HG03342 (cell line): ENCODE results near the gene LRRC74A.

ENCODE experiments used
- ATAC-seq: cut with Tn5 transposase; IDR thresholded peaks from one replicate; pipeline ENCODE4 v1.9.1; 2021; ENCODE audit warnings: mild to moderate bottlenecking, moderate library complexity; ENCODE audit not compliant: unreplicated experiment

Gene LRRC74A

GRCh38 chr14:76826122-76826521, at the start of gene LRRC74A:
Gene LRRC74A, plus strand, starts transcription at chr14:76826408. Its CDS starts 290 bp downstream, at chr14:76826698.
- no peak for ATAC-seq

DNA sequence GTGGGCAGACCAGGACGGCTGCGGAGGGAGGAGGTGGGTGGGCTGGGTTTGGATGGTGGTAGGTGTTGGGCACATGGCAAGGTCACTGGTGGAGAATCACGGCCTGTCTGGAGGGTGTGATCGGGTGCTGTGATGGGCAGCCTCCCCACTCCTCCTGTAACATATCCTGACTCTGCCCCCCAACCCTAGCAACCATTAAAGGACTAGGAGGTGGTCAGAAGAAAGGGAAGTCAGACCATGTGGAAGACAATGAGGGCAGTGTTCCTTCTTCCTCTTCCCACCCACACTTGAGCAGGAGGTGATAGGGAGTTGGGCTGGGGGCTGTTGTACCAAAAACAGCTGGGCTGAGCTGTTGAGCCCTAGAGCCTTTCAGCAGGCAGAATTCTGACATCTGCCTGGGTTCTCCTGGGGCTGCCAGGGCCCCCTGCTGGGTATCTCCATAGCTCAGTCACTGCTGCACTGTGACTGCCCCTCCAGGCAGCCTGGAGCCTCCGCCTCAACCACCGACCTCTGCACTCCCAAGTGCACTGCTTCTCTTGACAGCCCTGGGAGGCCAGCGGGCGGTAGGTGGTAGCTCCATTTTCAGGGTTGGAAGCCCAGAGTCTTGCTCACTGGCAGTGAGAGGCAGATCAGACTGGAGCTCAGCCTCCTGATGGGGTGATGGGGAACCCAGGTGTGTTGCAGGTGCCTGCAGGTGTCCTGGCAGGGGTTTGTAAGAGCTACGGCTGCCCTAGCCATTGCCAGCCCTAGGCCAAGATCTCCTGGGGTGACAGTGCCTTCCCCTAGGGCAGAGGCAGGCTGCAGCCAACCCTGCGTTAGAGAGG, 49.6 kb upstream of the LRRC74A start:
- no peak for ATAC-seq

GRCh38 chr14:76777721-76778120, 48.5 kb upstream of the LRRC74A start:
- ATAC-seq, result no peak

- no peak for ATAC-seq
Observed at GRCh38 chr14:76778546-76779215, 47.5 kb upstream of the LRRC74A start.

DNA sequence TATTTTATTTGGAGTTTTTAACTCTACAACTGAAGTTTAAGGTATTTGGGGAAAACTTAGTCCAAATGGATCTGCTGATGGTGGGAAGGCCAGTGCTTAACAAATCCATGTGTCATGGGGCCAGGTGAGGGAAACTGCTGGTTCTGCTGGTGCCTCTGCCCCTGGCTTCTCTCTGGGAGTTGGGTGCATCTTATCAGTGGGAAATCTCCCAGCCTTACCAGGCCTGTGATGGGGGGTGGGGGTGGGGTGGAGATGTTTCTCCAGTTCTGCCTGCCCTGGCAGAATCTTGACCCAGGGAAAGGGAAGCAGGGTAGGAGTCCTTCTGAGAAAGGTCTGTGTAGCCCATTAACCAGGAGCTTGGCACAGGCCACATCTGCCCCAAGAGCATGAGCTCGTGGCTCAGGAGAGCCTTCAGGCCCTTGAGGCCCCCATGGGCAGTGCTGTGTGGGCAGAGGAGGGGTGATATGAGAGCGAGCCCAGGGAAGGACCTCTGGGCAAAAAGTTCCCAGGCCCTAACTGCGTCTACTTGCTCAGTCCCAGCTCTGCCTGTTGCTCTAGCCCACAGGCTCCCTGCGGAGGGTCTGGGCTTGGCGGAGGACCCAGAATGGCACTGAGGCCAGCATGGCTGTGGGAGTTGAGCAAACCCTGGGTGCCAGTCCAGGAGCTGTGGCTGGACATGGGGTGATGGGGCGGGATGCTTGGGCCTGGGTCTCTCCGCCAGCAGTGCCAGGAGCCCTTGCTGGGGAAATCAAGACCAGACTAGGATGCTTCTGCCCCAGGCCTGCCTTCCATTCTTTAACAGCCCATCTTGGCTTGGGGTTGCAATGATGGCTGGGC, 46.8 kb upstream of the LRRC74A start:
- ATAC-seq, result no peak

DNA sequence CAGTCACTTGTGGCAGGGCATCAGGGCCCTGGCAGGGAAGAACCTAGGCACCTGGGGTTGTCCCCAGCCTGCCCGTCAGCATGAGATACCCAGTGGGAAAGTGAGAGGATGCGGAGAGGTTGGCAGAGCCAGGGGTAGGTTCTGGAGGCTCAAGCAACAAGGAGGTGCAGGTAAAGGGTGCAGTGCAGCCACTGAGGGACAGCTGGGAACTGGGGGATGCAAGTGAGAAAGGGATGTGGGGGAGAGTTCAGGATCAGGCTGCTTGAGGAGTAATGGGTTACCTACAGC, 46.2 kb upstream of the LRRC74A start:
- no peak for ATAC-seq

GRCh38 chr14:76780360-76780759, 45.8 kb upstream of the LRRC74A start:
- ATAC-seq, result no peak

DNA sequence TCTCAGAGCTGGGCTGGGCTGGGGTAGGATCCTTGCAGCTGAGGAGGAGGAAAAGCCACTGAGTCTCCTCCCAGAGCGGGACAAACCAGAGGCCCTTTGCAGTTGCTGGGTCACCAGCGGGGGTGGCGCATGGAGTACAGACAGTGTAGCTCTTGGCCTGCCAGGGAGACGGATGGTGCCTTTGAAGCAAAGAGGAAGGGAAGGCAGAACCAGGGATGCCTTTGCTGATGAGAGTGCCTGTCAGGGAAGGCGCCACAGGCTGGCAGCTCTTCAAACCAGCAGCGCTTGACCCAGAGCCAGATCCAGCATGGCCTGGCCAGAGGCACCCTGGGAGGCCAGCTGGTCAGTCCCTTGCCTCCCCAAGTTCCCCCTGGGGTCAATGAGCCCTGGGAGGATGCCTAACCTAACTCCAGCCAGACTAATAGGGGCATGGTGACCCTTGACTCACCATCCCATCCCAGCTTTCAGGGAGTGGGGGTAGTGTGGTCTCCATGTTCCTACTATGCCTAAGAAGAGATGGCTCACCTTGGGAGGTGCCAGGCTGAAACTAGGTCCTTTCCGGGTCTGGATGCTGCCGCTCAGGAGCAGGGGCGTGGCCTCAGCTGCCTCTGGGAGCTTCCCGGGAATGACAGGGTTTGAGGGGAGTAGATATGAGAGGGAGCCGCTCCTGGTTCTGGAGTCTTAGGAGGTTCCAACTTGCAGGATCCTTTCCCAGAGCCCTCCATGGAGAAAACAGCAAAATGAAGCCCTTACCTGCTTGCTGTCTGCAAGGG, 45.1 kb upstream of the LRRC74A start:
- ATAC-seq, result no peak

DNA sequence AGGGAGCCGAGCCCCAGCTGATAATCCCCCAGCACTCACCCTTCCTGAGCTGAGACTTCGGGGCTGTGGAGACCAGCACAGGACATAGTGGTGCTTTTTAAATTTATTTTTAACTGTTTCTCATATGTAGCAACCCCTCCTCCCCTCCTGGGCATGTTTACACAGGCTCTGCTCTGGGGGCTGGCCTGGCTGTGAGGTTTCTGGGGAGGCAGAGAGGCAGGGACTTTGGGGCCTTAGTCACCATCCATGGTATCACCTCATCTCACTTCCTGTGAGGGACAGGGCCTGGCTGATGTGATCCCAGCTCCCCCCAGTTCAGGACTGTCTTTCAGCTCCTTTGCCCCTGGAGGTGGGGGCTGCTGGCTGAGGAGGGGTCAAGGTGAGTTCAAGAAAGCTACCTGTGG, 44.6 kb upstream of the LRRC74A start:
- ATAC-seq, result no peak

DNA sequence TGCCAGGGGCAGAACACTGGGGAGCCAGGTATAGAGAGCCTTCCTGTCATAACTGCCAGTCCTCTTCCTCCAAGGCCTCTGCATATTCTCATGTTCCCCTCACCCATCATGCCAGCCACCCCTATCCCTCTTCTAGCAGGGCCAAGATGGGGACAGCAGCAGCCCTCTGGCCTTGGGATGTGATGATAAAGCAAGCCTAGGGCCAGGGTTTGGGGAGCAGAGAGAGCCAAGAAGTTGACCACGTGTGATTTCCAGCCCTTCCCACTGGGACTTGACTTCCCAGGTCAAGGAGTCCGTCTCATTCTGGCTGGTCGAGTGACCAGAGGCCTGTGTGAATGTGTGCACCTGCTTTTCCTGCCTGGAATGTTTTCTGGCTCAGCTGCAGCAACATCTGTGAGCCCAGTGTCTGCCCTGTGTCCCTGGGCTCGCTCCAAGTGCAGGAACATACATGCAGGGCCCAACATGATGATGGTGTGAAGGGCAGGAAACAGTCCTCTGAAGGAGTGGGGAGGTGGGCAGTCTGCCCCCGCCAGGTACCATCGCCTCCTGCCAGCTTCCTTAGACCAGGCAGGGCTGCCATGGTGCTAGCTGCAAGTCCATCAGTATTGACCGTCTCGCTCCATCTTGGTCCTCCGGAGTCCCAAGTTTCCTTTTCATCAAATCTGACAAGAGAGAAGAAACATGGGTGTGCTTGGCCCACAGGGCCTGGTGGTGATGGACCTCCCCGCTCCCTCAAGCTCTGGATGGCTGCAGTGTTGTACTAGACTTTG, 43.9 kb upstream of the LRRC74A start:
- ATAC-seq, result no peak

DNA sequence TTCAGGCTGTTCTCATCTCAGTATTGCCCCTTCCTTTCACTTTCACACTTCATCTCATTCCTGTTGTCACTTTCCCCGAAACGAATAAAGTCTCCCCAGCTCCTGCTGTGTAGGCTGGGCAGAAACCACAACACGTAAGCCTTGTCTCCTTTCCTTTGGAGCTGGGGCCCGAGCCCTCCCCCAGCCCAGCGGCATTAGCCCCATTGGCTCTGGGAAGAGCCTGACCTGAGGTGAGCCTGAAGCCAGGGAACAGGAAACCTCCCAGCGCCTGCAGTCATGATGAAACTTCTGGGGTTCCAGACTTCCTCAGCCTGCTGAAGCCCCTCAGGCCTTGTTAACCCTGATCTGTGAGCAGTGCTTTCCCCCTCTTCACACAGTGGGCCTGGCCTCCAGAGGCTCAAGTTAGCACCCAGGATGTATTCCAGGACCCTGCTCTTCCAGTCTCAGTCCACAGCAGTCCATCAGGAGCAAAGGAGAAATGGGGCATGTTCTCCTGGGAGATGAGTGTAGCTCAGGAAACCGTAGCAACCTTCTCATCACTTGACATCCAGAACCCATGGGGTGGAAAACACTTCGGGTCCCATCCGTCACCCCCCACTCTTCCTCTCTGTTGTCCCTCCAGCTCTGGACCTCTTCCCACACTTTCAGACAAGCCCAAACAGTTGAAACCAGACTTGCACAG, 43.2 kb upstream of the LRRC74A start:
- no peak for ATAC-seq

- no peak for ATAC-seq
Observed at GRCh38 chr14:76784266-76784874, 41.8 kb upstream of the LRRC74A start.

DNA sequence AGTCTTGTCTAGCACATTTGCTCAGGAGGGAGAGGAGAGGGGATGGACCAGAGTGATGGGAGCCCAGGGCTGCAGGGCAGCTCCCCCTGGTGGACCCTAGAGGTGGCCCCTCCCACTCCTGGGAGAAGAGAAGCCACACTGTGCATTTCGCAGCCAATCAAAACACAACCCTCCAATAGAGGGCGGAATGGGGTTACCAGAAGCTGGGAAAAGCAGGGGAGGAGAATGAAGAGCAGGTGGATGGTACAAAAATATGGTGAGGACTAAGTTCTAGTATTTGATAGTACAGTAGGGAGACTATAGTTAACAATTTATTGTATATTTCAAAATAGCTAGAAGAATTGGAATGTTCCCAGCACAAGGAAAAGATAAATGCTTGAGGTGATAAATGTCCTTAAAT, 41.3 kb upstream of the LRRC74A start:
- ATAC-seq, result no peak

DNA sequence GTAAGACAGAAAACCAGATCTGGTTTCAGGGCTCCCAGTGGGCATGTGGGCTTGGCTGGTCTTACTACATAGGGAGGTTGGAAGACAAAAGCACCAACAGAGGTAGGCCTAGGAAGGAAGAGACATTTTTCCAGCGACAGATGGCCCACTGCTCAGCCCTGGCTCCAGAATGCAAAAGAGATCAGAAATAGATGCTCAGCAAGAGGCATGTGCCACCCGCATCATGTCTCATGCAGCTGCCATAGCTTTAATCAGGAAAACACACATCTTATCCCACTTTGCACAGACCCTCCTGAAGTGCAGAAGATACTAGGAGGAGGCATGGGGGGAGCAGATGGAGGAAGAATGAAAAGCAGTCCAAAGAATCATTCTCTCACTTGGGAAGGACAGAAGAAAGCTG, 39.6 kb upstream of the LRRC74A start:
- no peak for ATAC-seq

DNA sequence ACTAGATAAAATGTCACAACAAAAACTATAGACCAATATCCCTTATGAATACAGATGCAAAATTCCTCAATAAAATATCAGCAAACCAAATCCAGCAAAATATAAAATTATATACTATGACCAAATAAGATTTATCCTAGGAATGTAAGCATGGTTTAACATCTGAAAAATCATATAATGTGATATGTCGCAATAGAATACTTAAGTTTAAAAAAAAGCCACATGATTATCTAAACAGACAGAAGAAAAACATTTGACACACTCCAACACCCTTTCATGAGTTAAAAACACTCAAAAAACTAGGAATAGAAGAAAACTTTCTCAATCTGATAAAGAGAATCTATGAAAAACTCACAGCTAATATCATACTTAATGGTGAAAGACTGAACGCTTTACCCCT, 33.8 kb upstream of the LRRC74A start:
- ATAC-seq, result no peak

GRCh38 chr14:76793324-76793723, 32.9 kb upstream of the LRRC74A start:
- no peak for ATAC-seq

- no peak for ATAC-seq
Observed at GRCh38 chr14:76793956-76794355, 32.3 kb upstream of the LRRC74A start.

DNA sequence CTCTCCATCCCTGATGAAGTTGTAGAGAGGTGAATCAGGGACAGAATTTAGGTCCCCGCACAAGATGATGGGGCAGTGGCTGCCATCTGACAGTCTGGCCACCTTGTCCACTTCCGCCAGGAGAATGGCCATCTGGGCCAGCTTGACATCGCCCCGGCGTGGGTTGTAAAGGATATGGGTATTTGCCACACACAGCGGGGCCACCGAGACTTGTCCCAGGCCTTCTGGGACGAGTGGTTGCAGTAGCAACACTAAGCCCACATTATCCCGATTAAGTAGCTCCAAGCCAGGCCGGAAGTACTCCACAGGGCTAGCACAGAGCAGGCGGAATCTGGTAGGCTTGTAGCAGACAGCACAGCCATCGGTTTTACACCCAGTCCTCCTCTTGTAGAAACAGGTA, 19.8 kb upstream of the LRRC74A start:
- ATAC-seq, result no peak

DNA sequence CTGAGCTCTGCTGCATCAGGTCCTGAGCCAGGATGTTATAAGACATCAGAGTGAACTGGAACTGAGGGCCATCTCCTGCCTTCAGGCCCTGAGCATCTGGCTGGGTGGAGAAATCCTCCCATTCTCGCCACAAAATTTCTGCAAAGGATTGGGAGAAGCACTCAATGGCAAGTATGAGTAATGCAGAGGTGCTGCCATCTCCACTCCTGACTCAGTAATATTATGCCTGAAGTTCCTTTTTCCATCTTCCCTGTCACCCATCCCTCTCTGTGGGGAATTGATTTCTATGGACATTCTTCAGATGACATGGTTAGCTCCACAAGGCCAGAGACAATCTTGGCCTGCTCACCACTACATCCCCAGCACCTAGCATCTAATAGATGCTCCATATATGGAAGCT, 18.2 kb upstream of the LRRC74A start:
- no peak for ATAC-seq
